H9 (cell line): Measurements from ENCODE around the gene BRCA2. TPM values are rescaled to one million over a fixed set of nuclear protein-coding genes. Genes with fewer than 3 reads are reported as not detected.

Source experiments
- DNase-seq: peaks from one replicate; pipeline ENCODE4 v3.0.0-alpha.2; 2017
- H2AFZ ChIP-seq: one replicate; pipeline ENCODE4 v1.6.1; 2013; ENCODE audit warnings: mild to moderate bottlenecking, low read length, control low read depth, moderate library complexity
- H2AK5ac ChIP-seq: 2 replicates; pipeline ENCODE4 v1.6.1; 2013; ENCODE audit warnings: low read length, control low read depth, mixed read lengths; ENCODE audit not compliant: insufficient read length
- H2BK120ac ChIP-seq: one replicate; pipeline ENCODE4 v1.6.1; 2013; ENCODE audit warnings: low read depth, mild to moderate bottlenecking, low read length, control low read depth, inconsistent platforms; ENCODE audit not compliant: poor library complexity, severe bottlenecking
- H2BK12ac ChIP-seq: 2 replicates; pipeline ENCODE4 v1.6.1; 2013; ENCODE audit warnings: low read length, control low read depth, mixed read lengths, low read depth; ENCODE audit not compliant: insufficient read length
- H2BK15ac ChIP-seq: 2 replicates; pipeline ENCODE4 v1.6.1; 2013; ENCODE audit warnings: low read depth, low read length, control low read depth
- H2BK20ac ChIP-seq: one replicate; pipeline ENCODE4 v1.6.1; 2013; ENCODE audit warnings: low read depth, mild to moderate bottlenecking, low read length, control low read depth, inconsistent platforms; ENCODE audit not compliant: poor library complexity, severe bottlenecking
- H2BK5ac ChIP-seq: 2 replicates; pipeline ENCODE4 v1.6.1; 2013; ENCODE audit warnings: low read length, control low read depth, mixed read lengths; ENCODE audit not compliant: insufficient read length
- H3K14ac ChIP-seq: 2 replicates; pipeline ENCODE4 v1.6.1; 2013; ENCODE audit warnings: low read length, control low read depth; ENCODE audit not compliant: insufficient read depth
- H3K18ac ChIP-seq: 2 replicates; pipeline ENCODE4 v1.6.1; 2013; ENCODE audit warnings: low read depth, mild to moderate bottlenecking, mixed read lengths, low read length, control low read depth; ENCODE audit not compliant: insufficient read length
- H3K23ac ChIP-seq: 2 replicates; pipeline ENCODE4 v1.6.1; 2013; ENCODE audit warnings: low read length, control low read depth, mixed read lengths, low read depth; ENCODE audit not compliant: insufficient read length
- H3K23me2 ChIP-seq: 2 replicates; pipeline ENCODE4 v1.6.1; 2013; ENCODE audit warnings: low read depth, mild to moderate bottlenecking, mixed read lengths, low read length, control low read depth; ENCODE audit not compliant: insufficient read length, poor library complexity, severe bottlenecking
- H3K27ac ChIP-seq: 2 replicates; pipeline ENCODE4 v1.5.1; 2013; ENCODE audit warnings: low read length, control low read depth, mixed read lengths, low read depth; ENCODE audit not compliant: insufficient read length
- H3K27me3 ChIP-seq: 2 replicates; pipeline ENCODE4 v1.6.1; 2013; ENCODE audit warnings: low read length, control low read depth, inconsistent platforms; ENCODE audit not compliant: insufficient read depth
- H3K4ac ChIP-seq: 2 replicates; pipeline ENCODE4 v1.6.1; 2013; ENCODE audit warnings: low read depth, mild to moderate bottlenecking, control low read depth, inconsistent platforms, low read length, moderate library complexity
- H3K4me1 ChIP-seq: 2 replicates; pipeline ENCODE4 v1.6.1; 2013; ENCODE audit warnings: low read length, control low read depth, inconsistent platforms; ENCODE audit not compliant: insufficient read depth
- H3K4me2 ChIP-seq: 2 replicates; pipeline ENCODE4 v1.6.1; 2013; ENCODE audit warnings: low read length, control low read depth, mixed read lengths; ENCODE audit not compliant: insufficient read length, insufficient read depth
- H3K56ac ChIP-seq: 2 replicates; pipeline ENCODE4 v1.6.1; 2013; ENCODE audit warnings: low read depth, mild to moderate bottlenecking, mixed read lengths, low read length, control low read depth; ENCODE audit not compliant: insufficient read length
- H3K79me1 ChIP-seq: 2 replicates; pipeline ENCODE4 v1.6.1; 2013; ENCODE audit warnings: low read depth, mild to moderate bottlenecking, moderate library complexity, low read length, control low read depth, inconsistent platforms; ENCODE audit not compliant: insufficient read depth, poor library complexity, severe bottlenecking
- H3K79me2 ChIP-seq: 2 replicates; pipeline ENCODE4 v1.6.1; 2013; ENCODE audit warnings: low read length, control low read depth, inconsistent platforms; ENCODE audit not compliant: insufficient read depth
- H3K9ac ChIP-seq: 2 replicates; pipeline ENCODE4 v1.6.1; 2013; ENCODE audit warnings: low read length, control low read depth, mixed read lengths; ENCODE audit not compliant: insufficient read length; ENCODE audit errors: extremely low read depth
- H3K9me3 ChIP-seq: one replicate; pipeline ENCODE4 v1.6.1; 2013; ENCODE audit warnings: low read depth, low read length, inconsistent platforms; ENCODE audit not compliant: control insufficient read depth
- H3T11ph ChIP-seq: one replicate; pipeline ENCODE4 v1.6.1; 2013; ENCODE audit warnings: mild to moderate bottlenecking, low read length, control low read depth, inconsistent platforms
- H4K20me1 ChIP-seq: one replicate; pipeline ENCODE4 v1.6.1; 2013; ENCODE audit not compliant: control insufficient read depth, insufficient read length, insufficient read depth
- H4K5ac ChIP-seq: 2 replicates; pipeline ENCODE4 v1.6.1; 2013; ENCODE audit warnings: low read depth, mild to moderate bottlenecking, mixed read lengths, low read length, control low read depth; ENCODE audit not compliant: insufficient read length
- H4K8ac ChIP-seq: replicated peaks from 2 replicates; pipeline ENCODE4 v1.6.1; 2013; ENCODE audit warnings: low read length, control low read depth, mixed read lengths, low read depth; ENCODE audit not compliant: insufficient read length
- H4K91ac ChIP-seq: 2 replicates; pipeline ENCODE4 v1.6.1; 2013; ENCODE audit warnings: low read depth, mild to moderate bottlenecking, moderate library complexity, mixed read lengths, low read length, control low read depth; ENCODE audit not compliant: insufficient read length
- H3K27ac Mint-ChIP-seq, 3 experiments: 2 replicates in 2 of 3; 3 replicates in 1 of 3; pipeline ENCODE4 v1.8.0; 2020 to 2021; ENCODE audit warnings: mixed read lengths in 3 of 3, mild to moderate bottlenecking in 1 of 3, moderate library complexity in 1 of 3
- H3K27me3 Mint-ChIP-seq: 2 replicates; pipeline ENCODE4 v1.8.0; 2021; ENCODE audit warnings: low read depth, mild to moderate bottlenecking, moderate library complexity, mixed read lengths
- H3K36me3 Mint-ChIP-seq, 3 experiments: 2 replicates in 2 of 3; 3 replicates in 1 of 3; pipeline ENCODE4 v1.8.0; 2020 to 2021; ENCODE audit warnings: low read depth in 3 of 3, mixed read lengths in 3 of 3; ENCODE audit not compliant: insufficient read depth in 1 of 3
- H3K4me1 Mint-ChIP-seq, 2 experiments: 2 replicates each; pipeline ENCODE4 v1.8.0; 2020; ENCODE audit warnings: mixed read lengths in 2 of 2
- H3K4me3 Mint-ChIP-seq, 2 experiments: 2 replicates in 1 of 2; 3 replicates in 1 of 2; pipeline ENCODE4 v1.8.0; 2020 to 2021; ENCODE audit warnings: mild to moderate bottlenecking in 2 of 2, mixed read lengths in 2 of 2, moderate library complexity in 1 of 2
- H3K9me3 Mint-ChIP-seq, 2 experiments: 2 replicates in 1 of 2; 3 replicates in 1 of 2; pipeline ENCODE4 v1.8.0; 2020; ENCODE audit warnings: mild to moderate bottlenecking in 2 of 2, mixed read lengths in 2 of 2, moderate library complexity in 1 of 2
- total RNA-seq: library from RNA; stranded (reverse); gene quantifications from 2 replicates; pipeline ENCODE4 v1.2.1, GENCODE V29; 2021
- TF ChIP-seq, protein P1 (sequence below): fragments of 200-600 bp; sonication (generic); conservative IDR thresholded peaks from 3 replicates; pipeline ENCODE4 v1.8.0; 2021; ENCODE audit warnings: antibody characterized with exemption, mild to moderate bottlenecking

BRCA2 gene
- total RNA-seq, 1 experiment from 2014 or later, result 17.0 TPM

DNA sequence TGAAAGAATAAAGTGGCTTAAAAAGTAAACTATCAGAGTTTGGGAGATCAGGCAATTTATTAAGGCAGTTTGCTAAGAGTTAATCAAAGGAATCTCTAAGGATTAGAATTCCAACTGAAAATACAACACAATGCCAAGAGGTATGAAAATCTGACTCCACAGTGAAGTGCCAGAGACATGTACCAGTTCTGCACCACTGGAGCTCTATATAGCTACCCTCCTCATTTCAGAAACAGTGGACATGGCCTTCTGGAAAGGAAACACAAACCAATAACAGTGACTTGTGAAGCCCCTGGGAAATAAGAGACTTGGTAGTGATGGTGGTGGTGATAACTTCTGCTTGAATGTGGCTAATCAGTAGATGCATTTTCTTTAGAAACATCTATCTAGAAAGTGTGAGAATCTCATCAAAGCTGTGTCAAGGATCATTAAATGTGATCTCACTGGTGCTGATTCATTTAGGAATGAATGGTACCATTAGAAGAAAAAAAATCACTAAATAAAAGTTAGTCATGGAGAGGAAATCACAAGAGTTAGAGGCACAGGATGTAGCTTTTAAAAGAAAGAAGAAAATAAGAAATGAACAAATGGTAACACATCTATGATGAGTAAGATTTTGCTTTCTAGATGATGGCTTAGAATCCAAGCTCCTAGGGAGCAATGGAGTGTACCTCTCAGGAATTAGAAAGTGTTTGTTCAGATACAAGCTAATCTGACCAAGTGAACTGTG, 132.8 kb downstream of the BRCA2 start:
- no peaks in the 10 kb centered on the region; a peak in 1 of 5 replicates for H3K9me3 Mint-ChIP-seq
- no peak overlapping the region for H3K4me2 ChIP-seq
- no peak overlapping the region for H3K56ac ChIP-seq
- no peak overlapping the region for H4K5ac ChIP-seq
- no peak overlapping the region for H3K27ac ChIP-seq
- no peaks in the 10 kb centered on the region for H3K4me1 ChIP-seq
- no peak overlapping the region for H2BK20ac ChIP-seq
- no peak overlapping the region for H2BK12ac ChIP-seq
- H3T11ph ChIP-seq, result no peak overlapping the region
- no peaks in the 10 kb centered on the region for H3K27me3 ChIP-seq
- no peak overlapping the region for H2AK5ac ChIP-seq
- no peak overlapping the region for H3K18ac ChIP-seq
- H2BK5ac ChIP-seq, result no peak overlapping the region
- no peak overlapping the region for H3K27ac Mint-ChIP-seq
- H3K4me3 Mint-ChIP-seq, result no peak overlapping the region
- no peak overlapping the region for H3K4ac ChIP-seq
- no peak overlapping the region for H4K91ac ChIP-seq
- H3K4me1 Mint-ChIP-seq, result no peaks in the 10 kb centered on the region
- H3K79me1 ChIP-seq, result no peaks in the 10 kb centered on the region
- DNase-seq, result no peak
- peaks cover 0 to 7% (median 1%) of the 10 kb centered on the region in 3 experiments; a peak in 2 of 7 replicates for H3K36me3 Mint-ChIP-seq
- H2BK15ac ChIP-seq, result no peak overlapping the region
- TF ChIP-seq, protein P1, sequence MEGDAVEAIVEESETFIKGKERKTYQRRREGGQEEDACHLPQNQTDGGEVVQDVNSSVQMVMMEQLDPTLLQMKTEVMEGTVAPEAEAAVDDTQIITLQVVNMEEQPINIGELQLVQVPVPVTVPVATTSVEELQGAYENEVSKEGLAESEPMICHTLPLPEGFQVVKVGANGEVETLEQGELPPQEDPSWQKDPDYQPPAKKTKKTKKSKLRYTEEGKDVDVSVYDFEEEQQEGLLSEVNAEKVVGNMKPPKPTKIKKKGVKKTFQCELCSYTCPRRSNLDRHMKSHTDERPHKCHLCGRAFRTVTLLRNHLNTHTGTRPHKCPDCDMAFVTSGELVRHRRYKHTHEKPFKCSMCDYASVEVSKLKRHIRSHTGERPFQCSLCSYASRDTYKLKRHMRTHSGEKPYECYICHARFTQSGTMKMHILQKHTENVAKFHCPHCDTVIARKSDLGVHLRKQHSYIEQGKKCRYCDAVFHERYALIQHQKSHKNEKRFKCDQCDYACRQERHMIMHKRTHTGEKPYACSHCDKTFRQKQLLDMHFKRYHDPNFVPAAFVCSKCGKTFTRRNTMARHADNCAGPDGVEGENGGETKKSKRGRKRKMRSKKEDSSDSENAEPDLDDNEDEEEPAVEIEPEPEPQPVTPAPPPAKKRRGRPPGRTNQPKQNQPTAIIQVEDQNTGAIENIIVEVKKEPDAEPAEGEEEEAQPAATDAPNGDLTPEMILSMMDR, result no peak
- no peak overlapping the region for H2BK120ac ChIP-seq
- H3K23me2 ChIP-seq, result no peaks in the 10 kb centered on the region
- no peaks in the 10 kb centered on the region for H3K27me3 Mint-ChIP-seq
- no peak overlapping the region for H3K23ac ChIP-seq
- no peak overlapping the region for H4K8ac ChIP-seq
- H3K14ac ChIP-seq, result no peak overlapping the region
- no peaks in the 10 kb centered on the region for H3K79me2 ChIP-seq
- H4K20me1 ChIP-seq, result no peaks in the 10 kb centered on the region
- no peaks in the 10 kb centered on the region for H3K9me3 ChIP-seq
- no peak overlapping the region for H2AFZ ChIP-seq
- H3K9ac ChIP-seq, result no peak overlapping the region
